Ovary (tissue), 3 donors: ENCODE data around the gene WBP2.

Source experiments
- EP300 ChIP-seq: sonication (generic); formaldehyde crosslinking; IDR thresholded peaks from one replicate; pipeline ENCODE4 v1.6.1; 2017; ENCODE audit warnings: antibody characterized with exemption
- POLR2A ChIP-seq: fragments of 450-650 bp; IDR thresholded peaks from one replicate; pipeline ENCODE4 v1.6.1; 2017; ENCODE audit warnings: antibody characterized with exemption, mild to moderate bottlenecking, moderate library complexity
- TF ChIP-seq, protein P1 (sequence below), 3 donors: fragments of 450-650 bp in 2 of 3; fragments of 200-600 bp in 1 of 3; IDR thresholded peaks; one replicate each; pipeline versions ENCODE4 v1.5.1 to v1.8.0; 2016 to 2022; ENCODE audit warnings: antibody characterized with exemption in 3 of 3, mild to moderate bottlenecking in 1 of 3
- donor health status: DM: no; HTN: no; CAD: no.

DNA sequence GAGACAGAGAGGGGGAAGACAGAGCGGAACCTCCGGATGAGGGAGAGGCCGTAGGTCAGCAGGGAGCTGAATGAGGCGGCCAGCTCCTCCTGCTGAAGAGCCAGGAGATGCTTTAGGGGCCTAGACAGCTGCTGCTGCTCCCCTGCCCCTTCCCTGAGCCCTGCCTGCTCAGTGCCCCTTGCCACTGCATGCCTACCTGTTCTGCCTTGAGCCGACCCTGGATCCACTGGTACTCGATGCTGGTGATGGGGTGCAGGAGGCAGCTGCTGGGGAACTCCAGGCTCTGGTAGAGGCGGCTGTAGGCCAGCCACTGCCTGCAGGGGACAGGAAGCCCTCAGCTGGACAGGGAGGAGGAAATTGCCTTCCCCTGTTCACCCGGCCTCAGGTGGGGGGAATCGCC, 18.5 kb downstream of the WBP2 start:
- TF ChIP-seq, protein P1, sequence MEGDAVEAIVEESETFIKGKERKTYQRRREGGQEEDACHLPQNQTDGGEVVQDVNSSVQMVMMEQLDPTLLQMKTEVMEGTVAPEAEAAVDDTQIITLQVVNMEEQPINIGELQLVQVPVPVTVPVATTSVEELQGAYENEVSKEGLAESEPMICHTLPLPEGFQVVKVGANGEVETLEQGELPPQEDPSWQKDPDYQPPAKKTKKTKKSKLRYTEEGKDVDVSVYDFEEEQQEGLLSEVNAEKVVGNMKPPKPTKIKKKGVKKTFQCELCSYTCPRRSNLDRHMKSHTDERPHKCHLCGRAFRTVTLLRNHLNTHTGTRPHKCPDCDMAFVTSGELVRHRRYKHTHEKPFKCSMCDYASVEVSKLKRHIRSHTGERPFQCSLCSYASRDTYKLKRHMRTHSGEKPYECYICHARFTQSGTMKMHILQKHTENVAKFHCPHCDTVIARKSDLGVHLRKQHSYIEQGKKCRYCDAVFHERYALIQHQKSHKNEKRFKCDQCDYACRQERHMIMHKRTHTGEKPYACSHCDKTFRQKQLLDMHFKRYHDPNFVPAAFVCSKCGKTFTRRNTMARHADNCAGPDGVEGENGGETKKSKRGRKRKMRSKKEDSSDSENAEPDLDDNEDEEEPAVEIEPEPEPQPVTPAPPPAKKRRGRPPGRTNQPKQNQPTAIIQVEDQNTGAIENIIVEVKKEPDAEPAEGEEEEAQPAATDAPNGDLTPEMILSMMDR (IDR thresholded peaks at IDR 0.05) = no peak
- TF ChIP-seq POLR2A (no peak), EP300 (no peak)
